Astrocyte (in vitro differentiated cells and primary cell): ENCODE data around the gene MOV10L1.

Source experiments
- EZH2 ChIP-seq: IDR thresholded peaks from 2 replicates; pipeline ENCODE4 v1.6.1; 2012; ENCODE audit warnings: mild to moderate bottlenecking, low read length, inconsistent platforms; ENCODE audit not compliant: insufficient read depth
- TF ChIP-seq, protein P1 (sequence below): IDR thresholded peaks from 2 replicates; pipeline ENCODE4 v1.5.1; 2011; ENCODE audit warnings: low read depth, mild to moderate bottlenecking, inconsistent platforms, low read length, moderate library complexity; ENCODE audit not compliant: insufficient read depth

DNA sequence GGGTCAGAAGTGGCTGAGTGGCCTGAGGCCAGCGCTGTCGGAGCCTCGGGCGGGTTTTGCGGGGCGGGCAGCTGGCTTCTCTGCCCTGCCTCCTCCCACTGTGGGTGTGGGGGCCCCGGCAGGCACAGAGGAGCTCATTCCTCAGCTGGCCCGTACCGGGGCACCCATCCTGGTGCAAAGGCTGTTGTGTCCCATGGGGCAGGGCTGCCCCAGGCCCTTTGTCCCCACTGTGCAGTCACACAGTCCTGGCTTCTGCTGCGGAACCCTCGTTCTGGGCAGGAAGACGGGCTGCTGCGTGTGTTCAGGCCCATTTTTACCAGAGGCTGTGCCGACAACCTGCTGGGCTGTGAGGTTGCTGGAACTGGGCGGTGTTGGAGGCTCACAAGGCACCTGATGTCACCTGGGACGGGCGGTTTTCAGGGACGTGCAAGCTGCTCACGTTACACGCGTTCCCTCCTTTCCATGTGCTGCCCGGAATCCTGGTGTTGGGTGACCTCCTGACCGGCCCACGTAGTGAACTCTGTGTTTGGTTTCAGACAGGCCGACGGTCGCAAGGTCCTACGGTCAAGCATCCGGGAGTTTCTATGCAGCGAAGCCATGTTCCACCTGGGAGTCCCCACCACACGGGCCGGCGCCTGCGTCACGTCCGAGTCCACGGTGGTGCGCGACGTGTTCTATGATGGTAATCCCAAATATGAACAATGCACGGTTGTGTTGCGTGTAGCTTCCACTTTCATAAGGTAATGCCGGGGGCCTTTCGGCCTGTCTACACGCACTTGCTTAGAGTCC, 116.2 kb downstream of the MOV10L1 start:
- no peak for TF ChIP-seq EZH2
- TF ChIP-seq, protein P1, sequence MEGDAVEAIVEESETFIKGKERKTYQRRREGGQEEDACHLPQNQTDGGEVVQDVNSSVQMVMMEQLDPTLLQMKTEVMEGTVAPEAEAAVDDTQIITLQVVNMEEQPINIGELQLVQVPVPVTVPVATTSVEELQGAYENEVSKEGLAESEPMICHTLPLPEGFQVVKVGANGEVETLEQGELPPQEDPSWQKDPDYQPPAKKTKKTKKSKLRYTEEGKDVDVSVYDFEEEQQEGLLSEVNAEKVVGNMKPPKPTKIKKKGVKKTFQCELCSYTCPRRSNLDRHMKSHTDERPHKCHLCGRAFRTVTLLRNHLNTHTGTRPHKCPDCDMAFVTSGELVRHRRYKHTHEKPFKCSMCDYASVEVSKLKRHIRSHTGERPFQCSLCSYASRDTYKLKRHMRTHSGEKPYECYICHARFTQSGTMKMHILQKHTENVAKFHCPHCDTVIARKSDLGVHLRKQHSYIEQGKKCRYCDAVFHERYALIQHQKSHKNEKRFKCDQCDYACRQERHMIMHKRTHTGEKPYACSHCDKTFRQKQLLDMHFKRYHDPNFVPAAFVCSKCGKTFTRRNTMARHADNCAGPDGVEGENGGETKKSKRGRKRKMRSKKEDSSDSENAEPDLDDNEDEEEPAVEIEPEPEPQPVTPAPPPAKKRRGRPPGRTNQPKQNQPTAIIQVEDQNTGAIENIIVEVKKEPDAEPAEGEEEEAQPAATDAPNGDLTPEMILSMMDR = no peak
